Upper lobe of left lung (tissue), 6 donors: ENCODE results near the gene NOTCH3. TPM values are rescaled to one million over a fixed set of nuclear protein-coding genes. Genes with fewer than 3 reads are reported as not detected.

Experiments used
- ATAC-seq, 2 donors: fragments of 200-7000 bp; cut with Tn5 transposase; one replicate each; pipeline ENCODE4 v1.9.1; 2022; ENCODE audit warnings: mild to moderate bottlenecking in 2 of 2, moderate library complexity in 2 of 2; ENCODE audit not compliant: low FRiP score in 2 of 2
- DNase-seq, 2 donors: peaks; one replicate each; pipeline ENCODE4 v3.0.0-alpha.2; 2019 to 2020
- H3K27ac ChIP-seq, 4 donors: fragments of 200-600 bp; sonication (generic); one replicate each; pipeline ENCODE4 v1.5.1; 2016 to 2019
- H3K27me3 ChIP-seq, 4 donors: fragments of 200-600 bp; sonication (generic); one replicate each; pipeline ENCODE4 v1.5.1; 2017 to 2019
- H3K36me3 ChIP-seq, 4 donors: fragments of 200-600 bp; sonication (generic); one replicate each; pipeline ENCODE4 v1.5.1; 2016 to 2019
- H3K4me1 ChIP-seq, 4 donors: fragments of 200-600 bp; sonication (generic); one replicate each; pipeline ENCODE4 v1.5.1; 2018 to 2019
- H3K4me3 ChIP-seq, 4 donors: fragments of 200-600 bp; sonication (generic); one replicate each; pipeline ENCODE4 v1.5.1; 2017 to 2019; ENCODE audit warnings: mild to moderate bottlenecking in 2 of 4, moderate library complexity in 1 of 4
- H3K9me3 ChIP-seq, 4 donors: fragments of 200-600 bp; sonication (generic); one replicate each; pipeline ENCODE4 v1.5.1; 2018 to 2019
- CTCF ChIP-seq, 6 experiments: fragments of 450-650 bp in 4 of 6; fragments of 200-600 bp in 2 of 6; sonication (generic) in 2 of 6; IDR thresholded peaks; one replicate each; pipeline ENCODE4 v1.5.1; 2016 to 2019; ENCODE audit warnings: antibody characterized with exemption in 6 of 6
- EP300 ChIP-seq, 4 donors: sonication (generic); formaldehyde crosslinking; IDR thresholded peaks; one replicate each; pipeline ENCODE4 v1.5.1; 2017; ENCODE audit warnings: antibody characterized with exemption in 4 of 4, control low read depth in 2 of 4
- POLR2A ChIP-seq, 4 donors: fragments of 450-650 bp; IDR thresholded peaks; one replicate each; pipeline ENCODE4 v1.5.1; 2016 to 2017; ENCODE audit warnings: antibody characterized with exemption in 4 of 4, mild to moderate bottlenecking in 2 of 4
- POLR2AphosphoS5 ChIP-seq, 2 donors: sonication (generic); formaldehyde crosslinking; IDR thresholded peaks; one replicate each; pipeline ENCODE4 v1.5.1; 2017; ENCODE audit warnings: antibody characterized with exemption in 2 of 2
- WGBS, 2 donors: methylation state at CpG; one replicate each; pipeline ENCODE4 v1.1.5; 2017 to 2018; 5-methylcytosine and 5-hydroxymethylcytosine counted together
- total RNA-seq, 6 donors: library from RNA; depleted of rRNA in 4 of 6; stranded (reverse); fragments of >200 nt in 4 of 6; gene quantifications; one replicate each; pipeline versions ENCODE4 v1.1.0 to v1.2.1, GENCODE V29; 2016 to 2021
- donor health status: DM: no; HTN: no; CAD: no; lungs with moderate emphysema.
- donor health status: DM: no; HTN: yes; CAD: no; lungs with severe emphysema.

Gene NOTCH3
- total RNA-seq, 6 donors from 2014 or later = 23.9 to 56.6 (median 43.1) TPM

GRCh38 chr19:15220833-15221232 lies 20.0 kb upstream of the NOTCH3 start:
- DNase-seq (no peak), ATAC-seq (no peak)
- Histone ChIP-seq H3K36me3 (no peaks in the 10 kb centered on the region), H3K4me3 (no peak overlapping the region), H3K9me3 (no peaks in the 10 kb centered on the region), H3K27me3 (no peaks in the 10 kb centered on the region), H3K4me1 (peaks cover 11 to 16% (median 14%) of the 10 kb centered on the region in 4 donors), H3K27ac (no peak overlapping the region)
- TF ChIP-seq CTCF (IDR thresholded peaks at IDR 0.05) (no peak), POLR2AphosphoS5 (IDR thresholded peaks at IDR 0.05) (no peak), POLR2A (IDR thresholded peaks at IDR 0.05) (no peak), EP300 (IDR thresholded peaks at IDR 0.05) (no peak)
- WGBS, 2 donors = 75 to 85% methylated on average over 6 of the region's 6 CpGs

GRCh38 chr19:15218501-15218900 lies 17.7 kb upstream of the NOTCH3 start:
- no peak for DNase-seq
- TF ChIP-seq POLR2A (IDR thresholded peaks at IDR 0.05) (no peak), POLR2AphosphoS5 (IDR thresholded peaks at IDR 0.05) (no peak), EP300 (IDR thresholded peaks at IDR 0.05) (no peak), CTCF (IDR thresholded peaks at IDR 0.05) (no peak)
- no peaks in the 10 kb centered on the region for H3K27me3 ChIP-seq
- H3K27ac ChIP-seq = no peak overlapping the region
- peaks cover 4 to 9% (median 7%) of the 10 kb centered on the region in 4 donors for H3K4me1 ChIP-seq
- 80 to 83% methylated on average over 6 to 7 of the region's 7 CpGs for WGBS, 2 donors
- no peaks in the 10 kb centered on the region for H3K36me3 ChIP-seq
- no peak for ATAC-seq
- H3K9me3 ChIP-seq = no peaks in the 10 kb centered on the region
- H3K4me3 ChIP-seq = no peak overlapping the region

DNA sequence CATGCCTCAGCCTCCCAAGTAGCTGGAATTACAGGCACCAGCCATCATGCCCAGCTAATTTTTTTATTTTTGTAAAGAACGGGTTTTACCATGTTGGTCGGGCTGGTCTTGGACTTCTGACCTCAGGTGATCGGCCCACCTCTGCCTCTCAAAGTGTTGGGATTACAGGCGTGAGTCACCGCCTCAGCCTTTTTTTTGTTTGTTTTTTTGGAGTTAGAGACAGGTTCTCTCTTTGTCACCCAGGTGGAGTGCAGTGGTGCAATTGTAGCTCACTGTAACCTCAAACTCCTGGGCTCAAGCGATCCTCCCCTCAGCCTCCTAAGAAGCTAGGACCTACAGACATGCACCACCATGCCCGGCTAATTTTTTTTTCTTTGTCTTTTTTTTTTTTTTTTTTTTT lies 15.6 kb upstream of the NOTCH3 start:
- ATAC-seq (no peak), DNase-seq (no peak)
- 76 to 90% methylated on average over 7 of the region's 7 CpGs for WGBS, 2 donors
- Histone ChIP-seq H3K27ac (no peak overlapping the region), H3K4me3 (no peak overlapping the region), H3K9me3 (no peaks in the 10 kb centered on the region), H3K27me3 (no peaks in the 10 kb centered on the region), H3K4me1 (no peaks in the 10 kb centered on the region), H3K36me3 (no peaks in the 10 kb centered on the region)
- TF ChIP-seq POLR2AphosphoS5 (IDR thresholded peaks at IDR 0.05) (no peak), CTCF (IDR thresholded peaks at IDR 0.05) (no peak), EP300 (IDR thresholded peaks at IDR 0.05) (no peak)

- Histone ChIP-seq H3K27ac (peak overlapping the region in 2 of 4 donors; percentile 18 to 43), H3K27me3 (no peaks in the 10 kb centered on the region), H3K4me1 (peaks cover 0 to 7% (median 0%) of the 10 kb centered on the region in 4 donors), H3K4me3 (no peak overlapping the region), H3K36me3 (no peaks in the 10 kb centered on the region), H3K9me3 (no peaks in the 10 kb centered on the region)
- TF ChIP-seq POLR2A (IDR thresholded peaks at IDR 0.05) = no peak
- TF ChIP-seq POLR2AphosphoS5 (IDR thresholded peaks at IDR 0.05) = no peak
- TF ChIP-seq CTCF (IDR thresholded peaks at IDR 0.05) = no peak
- no peak for TF ChIP-seq EP300 (IDR thresholded peaks at IDR 0.05)
- WGBS, 2 donors = 61 to 62% methylated on average over 3 to 15 of the region's 15 CpGs
- peak in 1 of 2 donors; percentile 86 for DNase-seq
- ATAC-seq = no peak
Measured at GRCh38 chr19:15213715-15214381, 13.1 kb upstream of the NOTCH3 start.

GRCh38 chr19:15212711-15213110 lies 11.9 kb upstream of the NOTCH3 start:
- Histone ChIP-seq H3K4me1 (peaks cover 0 to 7% (median 0%) of the 10 kb centered on the region in 4 donors), H3K27ac (peak overlapping the region in 1 of 4 donors; percentile 52), H3K36me3 (no peaks in the 10 kb centered on the region), H3K4me3 (no peak overlapping the region), H3K27me3 (no peaks in the 10 kb centered on the region), H3K9me3 (no peaks in the 10 kb centered on the region)
- DNase-seq (no peak), ATAC-seq (no peak)
- TF ChIP-seq EP300 (IDR thresholded peaks at IDR 0.05) (no peak), CTCF (IDR thresholded peaks at IDR 0.05) (no peak), POLR2AphosphoS5 (IDR thresholded peaks at IDR 0.05) (no peak), POLR2A (IDR thresholded peaks at IDR 0.05) (no peak)
- 86 to 93% methylated on average over 12 of the region's 12 CpGs for whole genome bisulfite sequencing, 2 donors
